NB4 (cell line): ENCODE measurements around the gene CHST6.

Experiments used
- DNase-seq: peaks from one replicate; pipeline ENCODE4 v3.0.0; 2010; ENCODE audit warnings: low read depth
- H3K4me3 ChIP-seq: one replicate; pipeline ENCODE4 v1.5.1; 2011; ENCODE audit warnings: mild to moderate bottlenecking, low read depth, low read length, moderate library complexity
- CTCF ChIP-seq: IDR thresholded peaks from one replicate; pipeline ENCODE4 v1.5.1; 2012; ENCODE audit warnings: low read depth, low read length
- MYC ChIP-seq: IDR thresholded peaks from 2 replicates; pipeline ENCODE4 v1.6.1; 2011; ENCODE audit warnings: low read depth, low read length
- POLR2A ChIP-seq: IDR thresholded peaks from 2 replicates; pipeline ENCODE4 v1.6.1; 2011; ENCODE audit warnings: mild to moderate bottlenecking; ENCODE audit not compliant: insufficient read length; ENCODE audit errors: extremely low read depth
- TF ChIP-seq, protein P1 (sequence below): IDR thresholded peaks from 2 replicates; pipeline ENCODE4 v1.6.1; 2011; ENCODE audit warnings: low read depth, low read length

The CHST6 gene

GRCh38 chr16:75478480-75479345, 16.5 kb downstream of the CHST6 start:
- TF ChIP-seq, protein P1, sequence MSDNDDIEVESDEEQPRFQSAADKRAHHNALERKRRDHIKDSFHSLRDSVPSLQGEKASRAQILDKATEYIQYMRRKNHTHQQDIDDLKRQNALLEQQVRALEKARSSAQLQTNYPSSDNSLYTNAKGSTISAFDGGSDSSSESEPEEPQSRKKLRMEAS, result no peak
- no peak for TF ChIP-seq POLR2A
- no peak for TF ChIP-seq CTCF
- TF ChIP-seq MYC, result no peak
- no peak overlapping the region for H3K4me3 ChIP-seq
- no peak for DNase-seq

DNA sequence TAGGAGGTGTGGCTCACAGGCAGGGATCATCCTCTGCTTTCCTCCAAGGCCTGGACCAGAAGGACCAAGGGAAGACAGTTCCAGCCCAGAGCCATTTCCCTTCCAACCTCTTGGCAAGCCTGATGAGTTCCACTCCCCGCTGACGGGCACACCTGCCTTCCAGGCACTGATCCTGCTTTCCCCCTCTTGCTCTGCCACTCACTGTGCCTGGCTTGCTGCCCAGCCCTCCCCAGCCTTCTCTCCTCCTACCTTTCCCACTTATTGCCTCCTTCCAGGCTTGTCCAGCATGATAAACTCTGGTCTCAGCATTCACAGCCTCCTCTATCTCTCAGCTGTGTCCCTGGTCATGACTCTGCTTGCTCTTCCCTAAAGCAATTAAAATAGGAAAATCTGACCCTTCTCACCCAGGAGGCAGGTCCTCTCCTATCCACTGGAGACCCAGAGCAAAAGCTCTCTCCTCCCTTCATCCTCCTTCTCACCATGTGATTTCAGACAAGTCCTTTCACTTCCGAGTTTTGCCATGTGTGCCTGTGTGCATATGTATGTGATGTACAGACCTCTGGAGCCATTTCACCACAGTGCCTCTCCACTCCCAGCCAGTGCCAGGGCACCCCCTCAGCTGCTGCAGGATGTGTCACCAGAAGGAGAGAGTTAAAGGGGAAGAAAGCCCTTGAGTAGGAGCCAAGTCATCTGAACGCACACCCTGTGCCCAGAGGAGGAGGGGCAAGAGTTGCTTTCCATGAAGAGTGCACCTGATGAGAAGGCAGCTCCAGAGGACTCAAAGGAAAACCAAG, 17.4 kb downstream of the CHST6 start:
- no peak overlapping the region for H3K4me3 ChIP-seq
- DNase-seq, result peak; percentile 32
- TF ChIP-seq POLR2A (no peak), CTCF (no peak), MYC (no peak)
- TF ChIP-seq, protein P1, result no peak

- TF ChIP-seq MYC, result no peak
- no peak for TF ChIP-seq POLR2A
- no peak for TF ChIP-seq CTCF
- TF ChIP-seq, protein P1, result no peak
- DNase-seq, result no peak
- no peak overlapping the region for H3K4me3 ChIP-seq
Observed at GRCh38 chr16:75476817-75477216, 18.4 kb downstream of the CHST6 start.

- no peak for DNase-seq
- no peak overlapping the region for H3K4me3 ChIP-seq
- TF ChIP-seq CTCF, result no peak
Observed at GRCh38 chr16:75475420-75475847, 19.8 kb downstream of the CHST6 start.

DNA sequence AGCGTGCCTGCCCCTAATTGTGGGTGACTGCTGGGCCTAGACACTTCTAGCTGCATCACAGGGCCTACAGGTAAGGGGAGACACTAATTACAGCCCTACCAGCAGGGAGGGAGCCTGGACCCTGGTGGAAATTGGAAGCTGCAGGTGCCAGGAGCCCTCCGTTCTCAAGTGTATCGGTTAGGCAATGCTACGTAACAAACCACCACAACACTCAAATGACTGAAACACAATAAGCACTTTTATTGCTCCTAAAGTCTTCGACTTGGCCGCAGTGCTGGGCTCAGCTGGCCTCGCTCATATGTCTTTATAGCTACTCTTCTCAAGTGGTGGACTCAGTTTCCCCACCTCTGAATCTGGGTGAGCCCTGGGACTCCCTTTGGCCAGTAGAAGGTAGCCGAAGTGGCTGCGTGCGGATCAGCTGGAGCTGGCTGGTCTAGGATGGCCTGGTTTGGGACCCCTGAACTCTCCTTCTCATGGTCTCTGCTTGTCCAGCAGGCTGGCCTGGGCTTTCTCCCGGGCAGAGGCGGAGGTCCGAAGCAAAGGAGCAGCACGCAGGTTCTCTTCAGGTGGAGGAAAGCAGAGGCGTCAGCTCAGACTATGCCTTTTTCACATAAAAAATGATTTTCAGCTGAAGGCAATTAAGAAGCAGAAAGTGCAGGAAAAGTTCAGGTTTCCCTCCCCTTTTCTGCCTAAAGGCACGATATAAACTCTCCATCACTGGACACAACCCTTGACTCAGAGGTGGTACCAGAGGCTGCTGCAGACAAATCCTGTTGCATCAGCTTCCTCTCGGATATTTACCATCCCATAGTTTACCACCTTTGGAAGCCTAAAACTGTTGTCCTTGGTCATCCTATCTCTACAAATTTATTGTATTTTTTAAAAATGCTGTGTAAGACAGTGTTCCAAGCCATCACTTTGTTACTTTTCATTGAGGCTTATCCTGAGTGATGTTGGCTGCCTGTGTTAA, 22.0 kb downstream of the CHST6 start:
- DNase-seq, result no peak
- TF ChIP-seq, protein P1, result no peak
- TF ChIP-seq CTCF (no peak), MYC (no peak), POLR2A (no peak)
- no peak overlapping the region for H3K4me3 ChIP-seq
